Liver (tissue), 3 donors: ENCODE results near the gene LHFPL2.

ENCODE experiments used
- GABPA ChIP-seq, 2 donors: IDR thresholded peaks in 1 of 2; conservative IDR thresholded peaks in 1 of 2; 2 replicates each; pipeline ENCODE4 v1.6.1; 2016; ENCODE audit warnings: antibody characterized with exemption in 2 of 2, mild to moderate bottlenecking in 1 of 2, moderate library complexity in 1 of 2
- HNF4A ChIP-seq, 2 donors: conservative IDR thresholded peaks; 2 replicates each; pipeline ENCODE4 v1.6.1; 2016; ENCODE audit warnings: antibody characterized with exemption in 2 of 2, mild to moderate bottlenecking in 2 of 2
- JUND ChIP-seq, 2 donors: IDR thresholded peaks; 2 replicates each; pipeline ENCODE4 v1.6.1; 2016; ENCODE audit warnings: antibody characterized with exemption in 2 of 2
- RAD21 ChIP-seq, 2 donors: IDR thresholded peaks; 2 replicates each; pipeline ENCODE4 v1.6.1; 2016; ENCODE audit warnings: antibody characterized with exemption in 2 of 2, mild to moderate bottlenecking in 2 of 2
- REST ChIP-seq: IDR thresholded peaks from 2 replicates; pipeline ENCODE4 v1.6.1; 2016; ENCODE audit warnings: antibody characterized with exemption, mild to moderate bottlenecking
- RXRA ChIP-seq, 2 donors: IDR thresholded peaks; 2 replicates each; pipeline ENCODE4 v1.6.1; 2017 to 2018; ENCODE audit warnings: antibody characterized with exemption in 2 of 2, mild to moderate bottlenecking in 1 of 2
- SP1 ChIP-seq: IDR thresholded peaks from 2 replicates; pipeline ENCODE4 v1.6.1; 2018; ENCODE audit warnings: antibody characterized with exemption, mild to moderate bottlenecking
- TAF1 ChIP-seq: conservative IDR thresholded peaks from 2 replicates; pipeline ENCODE4 v1.6.1; 2016; ENCODE audit warnings: antibody characterized with exemption, mild to moderate bottlenecking
- YY1 ChIP-seq: IDR thresholded peaks from 2 replicates; pipeline ENCODE4 v1.6.1; 2016; ENCODE audit warnings: antibody characterized with exemption, mild to moderate bottlenecking
- TF ChIP-seq, protein P1 (sequence below): fragments of 150-350 bp; IDR thresholded peaks from 2 replicates; pipeline ENCODE4 v1.5.1; 2017; ENCODE audit warnings: improper control_type of control experiment, low read depth, low read length; ENCODE audit not compliant: missing input control
- TF ChIP-seq, protein P2 (sequence below): IDR thresholded peaks from 2 replicates; pipeline ENCODE4 v1.6.1; 2016; ENCODE audit warnings: antibody characterized with exemption
- TF ChIP-seq, protein P3 (sequence below): IDR thresholded peaks from 2 replicates; pipeline ENCODE4 v1.6.1; 2016; ENCODE audit warnings: antibody characterized with exemption
- TF ChIP-seq, protein P4 (sequence below): IDR thresholded peaks from 2 replicates; pipeline ENCODE4 v1.6.1; 2016; ENCODE audit warnings: antibody characterized with exemption
- donor health status: healthy.
- donor health status: healthy.

- TF ChIP-seq, protein P1, sequence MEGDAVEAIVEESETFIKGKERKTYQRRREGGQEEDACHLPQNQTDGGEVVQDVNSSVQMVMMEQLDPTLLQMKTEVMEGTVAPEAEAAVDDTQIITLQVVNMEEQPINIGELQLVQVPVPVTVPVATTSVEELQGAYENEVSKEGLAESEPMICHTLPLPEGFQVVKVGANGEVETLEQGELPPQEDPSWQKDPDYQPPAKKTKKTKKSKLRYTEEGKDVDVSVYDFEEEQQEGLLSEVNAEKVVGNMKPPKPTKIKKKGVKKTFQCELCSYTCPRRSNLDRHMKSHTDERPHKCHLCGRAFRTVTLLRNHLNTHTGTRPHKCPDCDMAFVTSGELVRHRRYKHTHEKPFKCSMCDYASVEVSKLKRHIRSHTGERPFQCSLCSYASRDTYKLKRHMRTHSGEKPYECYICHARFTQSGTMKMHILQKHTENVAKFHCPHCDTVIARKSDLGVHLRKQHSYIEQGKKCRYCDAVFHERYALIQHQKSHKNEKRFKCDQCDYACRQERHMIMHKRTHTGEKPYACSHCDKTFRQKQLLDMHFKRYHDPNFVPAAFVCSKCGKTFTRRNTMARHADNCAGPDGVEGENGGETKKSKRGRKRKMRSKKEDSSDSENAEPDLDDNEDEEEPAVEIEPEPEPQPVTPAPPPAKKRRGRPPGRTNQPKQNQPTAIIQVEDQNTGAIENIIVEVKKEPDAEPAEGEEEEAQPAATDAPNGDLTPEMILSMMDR: no peak
- TF ChIP-seq YY1: no peak
- no peak for TF ChIP-seq RXRA (IDR thresholded peaks at IDR 0.05)
- no peak for TF ChIP-seq RAD21 (IDR thresholded peaks at IDR 0.05)
- TF ChIP-seq, protein P2, sequence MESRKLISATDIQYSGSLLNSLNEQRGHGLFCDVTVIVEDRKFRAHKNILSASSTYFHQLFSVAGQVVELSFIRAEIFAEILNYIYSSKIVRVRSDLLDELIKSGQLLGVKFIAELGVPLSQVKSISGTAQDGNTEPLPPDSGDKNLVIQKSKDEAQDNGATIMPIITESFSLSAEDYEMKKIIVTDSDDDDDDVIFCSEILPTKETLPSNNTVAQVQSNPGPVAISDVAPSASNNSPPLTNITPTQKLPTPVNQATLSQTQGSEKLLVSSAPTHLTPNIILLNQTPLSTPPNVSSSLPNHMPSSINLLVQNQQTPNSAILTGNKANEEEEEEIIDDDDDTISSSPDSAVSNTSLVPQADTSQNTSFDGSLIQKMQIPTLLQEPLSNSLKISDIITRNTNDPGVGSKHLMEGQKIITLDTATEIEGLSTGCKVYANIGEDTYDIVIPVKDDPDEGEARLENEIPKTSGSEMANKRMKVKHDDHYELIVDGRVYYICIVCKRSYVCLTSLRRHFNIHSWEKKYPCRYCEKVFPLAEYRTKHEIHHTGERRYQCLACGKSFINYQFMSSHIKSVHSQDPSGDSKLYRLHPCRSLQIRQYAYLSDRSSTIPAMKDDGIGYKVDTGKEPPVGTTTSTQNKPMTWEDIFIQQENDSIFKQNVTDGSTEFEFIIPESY: no peak
- TF ChIP-seq, protein P3, sequence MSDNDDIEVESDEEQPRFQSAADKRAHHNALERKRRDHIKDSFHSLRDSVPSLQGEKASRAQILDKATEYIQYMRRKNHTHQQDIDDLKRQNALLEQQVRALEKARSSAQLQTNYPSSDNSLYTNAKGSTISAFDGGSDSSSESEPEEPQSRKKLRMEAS: no peak
- no peak for TF ChIP-seq REST
- TF ChIP-seq GABPA (IDR thresholded peaks at IDR 0.05 in 1 of 2, conservative IDR thresholded peaks at IDR 0.05 in 1 of 2): no peak
- no peak for TF ChIP-seq SP1
- TF ChIP-seq HNF4A (conservative IDR thresholded peaks at IDR 0.05): no peak
- peak; percentile 55 to 76 for TF ChIP-seq JUND (IDR thresholded peaks at IDR 0.05)
- TF ChIP-seq, protein P4, sequence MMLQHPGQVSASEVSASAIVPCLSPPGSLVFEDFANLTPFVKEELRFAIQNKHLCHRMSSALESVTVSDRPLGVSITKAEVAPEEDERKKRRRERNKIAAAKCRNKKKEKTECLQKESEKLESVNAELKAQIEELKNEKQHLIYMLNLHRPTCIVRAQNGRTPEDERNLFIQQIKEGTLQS: no peak
- no peak for TF ChIP-seq TAF1
Observed at GRCh38 chr5:78594610-78595457, 53.7 kb downstream of the LHFPL2 start.
